ENCODE data around the gene SMDT1. TPM values are rescaled to one million over a fixed set of nuclear protein-coding genes. Genes with fewer than 3 reads are reported as not detected.
A peak's percentile ranks its signal among the peaks of the same experiment; 100 is the strongest.

Gene SMDT1
- polyA plus RNA-seq, 1 experiment = 35.7 TPM

- TF ChIP-seq, protein P1, sequence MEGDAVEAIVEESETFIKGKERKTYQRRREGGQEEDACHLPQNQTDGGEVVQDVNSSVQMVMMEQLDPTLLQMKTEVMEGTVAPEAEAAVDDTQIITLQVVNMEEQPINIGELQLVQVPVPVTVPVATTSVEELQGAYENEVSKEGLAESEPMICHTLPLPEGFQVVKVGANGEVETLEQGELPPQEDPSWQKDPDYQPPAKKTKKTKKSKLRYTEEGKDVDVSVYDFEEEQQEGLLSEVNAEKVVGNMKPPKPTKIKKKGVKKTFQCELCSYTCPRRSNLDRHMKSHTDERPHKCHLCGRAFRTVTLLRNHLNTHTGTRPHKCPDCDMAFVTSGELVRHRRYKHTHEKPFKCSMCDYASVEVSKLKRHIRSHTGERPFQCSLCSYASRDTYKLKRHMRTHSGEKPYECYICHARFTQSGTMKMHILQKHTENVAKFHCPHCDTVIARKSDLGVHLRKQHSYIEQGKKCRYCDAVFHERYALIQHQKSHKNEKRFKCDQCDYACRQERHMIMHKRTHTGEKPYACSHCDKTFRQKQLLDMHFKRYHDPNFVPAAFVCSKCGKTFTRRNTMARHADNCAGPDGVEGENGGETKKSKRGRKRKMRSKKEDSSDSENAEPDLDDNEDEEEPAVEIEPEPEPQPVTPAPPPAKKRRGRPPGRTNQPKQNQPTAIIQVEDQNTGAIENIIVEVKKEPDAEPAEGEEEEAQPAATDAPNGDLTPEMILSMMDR (IDR thresholded peaks at IDR 0.05; ENCODE audit: insufficient read depth, low read depth, low read length) = no peak
- H3K36me3 ChIP-seq (ENCODE audit: control insufficient read depth, insufficient read depth, low read length) = peaks cover 15% of the 10 kb centered on the region
- no peak for DNase-seq (ENCODE audit: low read depth)
- no peaks in the 10 kb centered on the region for H3K27me3 ChIP-seq (ENCODE audit: control insufficient read depth, insufficient read depth, low read length)
- ChIA-PET POLR2A (interaction anchor here (1.3 kb wide), 1 partner anchor 10 kb away, joined by 5 read pairs; the partner anchor contains the start of gene NDUFA6), CTCF (interaction anchor here (1.2 to 1.5 kb wide), 5 partner anchors 10 to 364 kb away, joined by 3 to 8 read pairs (median 4); no protein-coding TSS in a partner anchor)
- H3K4me3 ChIP-seq (ENCODE audit: low read depth, low read length) = peak overlapping the region; percentile 80
Observed at GRCh38 chr22:42080287-42080686, 787 bp downstream of the SMDT1 start.

DNA sequence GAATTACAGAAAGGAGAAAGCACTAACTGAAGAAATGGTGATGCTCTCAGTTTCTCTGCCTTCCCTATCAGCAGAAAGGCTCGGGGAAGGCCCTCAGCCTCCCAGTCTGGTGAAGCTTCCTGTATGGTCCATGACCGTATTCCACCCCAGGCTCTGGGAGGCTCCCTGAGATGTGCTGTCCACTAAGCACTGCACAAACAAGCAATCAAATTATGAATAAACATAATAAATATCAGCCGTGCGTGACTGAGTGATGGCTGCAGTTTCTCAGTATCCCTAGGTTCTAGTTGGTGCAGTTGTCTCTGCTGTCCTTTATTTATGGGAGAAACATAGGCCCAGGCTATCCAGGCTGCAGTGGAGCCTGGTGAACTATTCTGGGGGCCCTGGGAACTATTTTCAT is 3.6 kb downstream of the SMDT1 start:
- no peak for DNase-seq (ENCODE audit: low read depth)
- ChIA-PET POLR2A (no interaction called here), CTCF (interaction anchor here (1.0 to 1.9 kb wide), 2 partner anchors 116 to 361 kb away, joined by 3 to 4 read pairs; no protein-coding TSS in a partner anchor)
- Histone ChIP-seq H3K4me3 (ENCODE audit: low read depth, low read length) (no peak overlapping the region), H3K36me3 (ENCODE audit: control insufficient read depth, insufficient read depth, low read length) (peaks cover 8% of the 10 kb centered on the region), H3K27me3 (ENCODE audit: control insufficient read depth, insufficient read depth, low read length) (no peaks in the 10 kb centered on the region)
- TF ChIP-seq, protein P1 (IDR thresholded peaks at IDR 0.05; ENCODE audit: insufficient read depth, low read depth, low read length) = no peak

DNA sequence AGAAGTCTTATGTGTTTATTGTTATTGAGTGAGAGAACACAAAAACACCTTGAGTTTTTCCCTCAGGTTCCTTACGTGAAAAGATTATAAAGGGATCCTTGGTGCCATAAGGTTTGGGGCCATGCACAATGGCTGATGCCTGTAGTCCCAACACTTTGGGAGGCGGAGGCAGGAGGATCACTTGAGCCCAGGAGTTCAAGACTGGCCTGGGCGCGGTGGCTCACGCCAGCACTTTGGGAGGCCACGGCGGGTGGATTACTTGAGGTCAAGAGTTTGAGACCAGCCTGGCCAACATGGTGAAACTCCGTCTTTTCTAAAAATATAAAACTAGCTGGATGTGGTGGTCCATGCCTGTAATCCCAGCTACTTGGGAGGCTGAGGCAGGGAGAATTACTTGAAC is 5.4 kb downstream of the SMDT1 start:
- DNase-seq (ENCODE audit: low read depth) = no peak
- H3K27me3 ChIP-seq (ENCODE audit: control insufficient read depth, insufficient read depth, low read length) = no peaks in the 10 kb centered on the region
- no peak overlapping the region for H3K4me3 ChIP-seq (ENCODE audit: low read depth, low read length)
- ChIA-PET POLR2A (no interaction called here), CTCF (interaction anchor here (1.3 kb wide), 1 partner anchor 359 kb away, joined by 3 read pairs; no protein-coding TSS in a partner anchor)
- H3K36me3 ChIP-seq (ENCODE audit: control insufficient read depth, insufficient read depth, low read length) = peaks cover 8% of the 10 kb centered on the region
- TF ChIP-seq, protein P1 (IDR thresholded peaks at IDR 0.05; ENCODE audit: insufficient read depth, low read depth, low read length) = no peak

- ChIA-PET CTCF (interaction anchor here (1.0 to 1.3 kb wide), 2 partner anchors 16 to 358 kb away, joined by 3 read pairs; no protein-coding TSS in a partner anchor), POLR2A (no interaction called here)
- Histone ChIP-seq H3K27me3 (ENCODE audit: control insufficient read depth, insufficient read depth, low read length) (no peaks in the 10 kb centered on the region), H3K36me3 (ENCODE audit: control insufficient read depth, insufficient read depth, low read length) (peaks cover 8% of the 10 kb centered on the region), H3K4me3 (ENCODE audit: low read depth, low read length) (no peak overlapping the region)
- TF ChIP-seq, protein P1 (IDR thresholded peaks at IDR 0.05; ENCODE audit: insufficient read depth, low read depth, low read length) = no peak
- no peak for DNase-seq (ENCODE audit: low read depth)
Observed at GRCh38 chr22:42086051-42086450, 6.6 kb downstream of the SMDT1 start.

GRCh38 chr22:42090596-42091454 is 11.3 kb downstream of the SMDT1 start, which contains the start of gene NDUFA6:
NDUFA6 (minus strand) TSS chr22:42090772; CDS start chr22:42090744, 28 bp downstream.
- Histone ChIP-seq H3K27me3 (ENCODE audit: control insufficient read depth, insufficient read depth, low read length) (no peaks in the 10 kb centered on the region), H3K4me3 (ENCODE audit: low read depth, low read length) (peak within 1 kb of the TSS; percentile 59), H3K36me3 (ENCODE audit: control insufficient read depth, insufficient read depth, low read length) (peaks cover 4% of the 10 kb centered on the region)
- POLR2A ChIA-PET = interaction anchor here (0.9 kb wide), 1 partner anchor 11 kb away, joined by 5 read pairs; no protein-coding TSS in a partner anchor
- CTCF ChIA-PET = interaction anchor here (0.8 to 5.1 kb wide), 27 partner anchors 9 to 394 kb away, joined by 3 to 46 read pairs (median 4); partner anchors contain the start of genes NFAM1 and SMDT1
- TF ChIP-seq, protein P1 (IDR thresholded peaks at IDR 0.05; ENCODE audit: insufficient read depth, low read depth, low read length) = peak; percentile 92
- peak; percentile 97 for DNase-seq (ENCODE audit: low read depth)
